ENCODE data around the gene PDXK. TPM values are rescaled to one million over a fixed set of nuclear protein-coding genes. Genes with fewer than 3 reads are reported as not detected.

PDXK gene
- total and polyA plus RNA-seq, 2 of the 8 experiments (the other 6 are each of a cell fraction or from before 2014, with no cell fraction given) = 78.0 to 112 TPM

GRCh38 chr21:43767984-43768867 lies 49.3 kb downstream of the PDXK start:
- Histone ChIP-seq H4K8ac (ENCODE audit: extremely low read depth, insufficient read depth, low read length) (peak overlapping the region; percentile 82), H3K9me3 (ENCODE audit: insufficient read depth in 2 of 2, low read depth in 1 of 2, low read length in 1 of 2) (no peaks in the 10 kb centered on the region), H3K18ac (ENCODE audit: extremely low read depth, low read length) (peak overlapping the region; percentile 38), H2BK20ac (ENCODE audit: low read length) (peak overlapping the region; percentile 82; the same call in 1 of the 2 replicates), H3K27ac (ENCODE audit: low read depth, low read length) (peak overlapping the region; percentile 4; the same call in 1 of the 2 replicates), H4K5ac (ENCODE audit: insufficient read length, low read depth, low read length) (peak overlapping the region; percentile 25), H3K14ac (ENCODE audit: insufficient read length) (no peak overlapping the region), H3K9ac (replicated peaks in 1 of 4; ENCODE audit: extremely low read depth in 1 of 4, low read depth in 3 of 4, low read length in 3 of 4) (peak overlapping the region in 1 of 4 experiments; percentile 34; a peak in 2 of 7 replicates), H3K23me2 (ENCODE audit: low read depth, low read length) (no peaks in the 10 kb centered on the region), H3K23ac (ENCODE audit: insufficient read length) (no peak overlapping the region), H2BK12ac (ENCODE audit: low read depth, low read length) (peak overlapping the region; percentile 98), H3K36me3 (ENCODE audit: control insufficient read depth in 2 of 4, insufficient read depth in 4 of 4, low read length in 3 of 4) (peaks cover 0 to 5% (median 2%) of the 10 kb centered on the region in 4 experiments; a peak in 3 of 8 replicates), H2AK5ac (ENCODE audit: low read depth, low read length) (peak overlapping the region; percentile 54; the same call in 1 of the 2 replicates), H3K4me3 (ENCODE audit: extremely low read depth in 1 of 4, insufficient read depth in 2 of 4, low read depth in 3 of 4, low read length in 4 of 4) (no peak overlapping the region), H3K4me1 (replicated peaks in 1 of 4; ENCODE audit: control insufficient read depth in 3 of 4, insufficient read depth in 4 of 4, low read length in 3 of 4) (peaks cover 0 to 21% (median 15%) of the 10 kb centered on the region in 4 experiments; a peak in 6 of 7 replicates), H4K91ac (replicated peaks; ENCODE audit: insufficient read length, low read length) (peak overlapping the region; percentile 87), H3K27me3 (replicated peaks in 1 of 4; ENCODE audit: control insufficient read depth in 3 of 4, extremely low read depth in 1 of 4, insufficient read depth in 3 of 4, low read length in 3 of 4) (no peaks in the 10 kb centered on the region), H4K20me1 (replicated peaks in 1 of 2; ENCODE audit: control insufficient read depth in 1 of 2, insufficient read depth in 2 of 2, low read length in 2 of 2) (peaks cover 0 to 2% of the 10 kb centered on the region in 2 experiments), H3K79me2 (ENCODE audit: control insufficient read depth in 1 of 2, insufficient read depth in 2 of 2, low read length in 2 of 2) (no peaks in the 10 kb centered on the region), H2BK15ac (ENCODE audit: low read length) (peak overlapping the region; percentile 83; the same call in 1 of the 2 replicates), H2BK120ac (replicated peaks; ENCODE audit: low read depth, low read length) (peak overlapping the region; percentile 12), H2AFZ (ENCODE audit: low read length) (no peak overlapping the region; the same call in 1 of the 2 replicates), H3K79me1 (ENCODE audit: low read depth, low read length) (no peaks in the 10 kb centered on the region), H3K4me2 (ENCODE audit: insufficient read depth in 1 of 2, low read depth in 2 of 2, low read length in 2 of 2) (0 out of 4 replicates have a peak overlapping the region, but pooled peaks of 1 of the 2 experiments have one; percentile 0), H3K4ac (replicated peaks; ENCODE audit: insufficient read length, low read depth, low read length) (peak overlapping the region; percentile 57), H2BK5ac (ENCODE audit: low read depth, low read length) (peak overlapping the region; percentile 87; the same call in 1 of the 2 replicates), H3K56ac (replicated peaks; ENCODE audit: insufficient read length, low read depth, low read length) (no peak overlapping the region)
- CTCF ChIA-PET (ENCODE audit: partially characterized antibody) = interaction anchor here (0.7 to 2.1 kb wide), 7 partner anchors 10 to 74 kb away, joined by 3 to 8 read pairs (median 4); no protein-coding TSS in a partner anchor
- FAIRE-seq (no peak), DNase-seq (ENCODE audit: low read depth in 1 of 2, low spot score in 2 of 2) (peak in 1 of 2 experiments; percentile 56)
- POLR2A ChIA-PET (ENCODE audit: partially characterized antibody) = interaction anchor here (0.5 to 2.6 kb wide), 11 partner anchors 9 to 126 kb away, joined by 3 to 13 read pairs (median 3); partner anchors contain the start of gene PDXK
- 80% methylated on average over 34 of the region's 34 CpGs; no CpG with 5 or more reads in 1 of the 2 experiments for WGBS, 2 experiments (ENCODE audit: extremely low coverage in 1 of 2, insufficient coverage in 1 of 2, insufficient read length in 1 of 2, insufficient replicate concordance in 2 of 2, low coverage in 1 of 2, low lambda C conversion rate in 2 of 2, missing lambda C conversion rate in 1 of 2)
- no peak for TF ChIP-seq SIN3A (conservative IDR thresholded peaks at IDR 0.05 in 1 of 2, IDR thresholded peaks at IDR 0.05 in 1 of 2; ENCODE audit: low read depth in 1 of 2, low read length in 2 of 2)
- no peak for TF ChIP-seq TAF1 (IDR thresholded peaks at IDR 0.05; ENCODE audit: low read depth, low read length)
- peak; percentile 85 for TF ChIP-seq BACH1 (IDR thresholded peaks at IDR 0.05; ENCODE audit: low read length)
- TF ChIP-seq CHD1 (IDR thresholded peaks at IDR 0.05; ENCODE audit: low read depth, low read length) = no peak
- no peak for TF ChIP-seq CBX5 (IDR thresholded peaks at IDR 0.05; ENCODE audit: low read depth, low read length)
- TF ChIP-seq GABPA (IDR thresholded peaks at IDR 0.05; ENCODE audit: borderline replicate concordance, insufficient read depth, low read length) = no peak
- no peak for TF ChIP-seq KDM5A (IDR thresholded peaks at IDR 0.05; ENCODE audit: low read length)
- TF ChIP-seq SUZ12 (IDR thresholded peaks at IDR 0.05; ENCODE audit: low read length) = no peak
- TF ChIP-seq CTBP2 (IDR thresholded peaks at IDR 0.05; ENCODE audit: borderline replicate concordance, insufficient read depth, insufficient read length, low read length) = no peak
- TF ChIP-seq CREB1 (IDR thresholded peaks at IDR 0.05) = no peak
- TF ChIP-seq ZNF274 (IDR thresholded peaks at IDR 0.05; ENCODE audit: borderline replicate concordance, extremely low read depth, low read length) = no peak

All from H1 (cell line).